M059J (cell line): Measurements from ENCODE around the gene SEC63. TPM values are rescaled to one million over a fixed set of nuclear protein-coding genes. Genes with fewer than 3 reads are reported as not detected.
"Not testable (repeated sequence)": the region's sequence is repeated elsewhere in the genome, so short reads cannot be mapped to it uniquely, and the experiment has no call there.

Source experiments
- DNase-seq: peaks from one replicate; pipeline ENCODE4 v3.0.0-alpha.2; 2012; ENCODE audit warnings: low read depth
- total RNA-seq: library from RNA; depleted of rRNA; stranded (reverse); fragments of >200 nt; shearing (Covaris generic); gene quantifications from 2 replicates; pipeline ENCODE4 v1.2.3, GENCODE V29; 2014; rRNA removed

Gene SEC63, protein sequence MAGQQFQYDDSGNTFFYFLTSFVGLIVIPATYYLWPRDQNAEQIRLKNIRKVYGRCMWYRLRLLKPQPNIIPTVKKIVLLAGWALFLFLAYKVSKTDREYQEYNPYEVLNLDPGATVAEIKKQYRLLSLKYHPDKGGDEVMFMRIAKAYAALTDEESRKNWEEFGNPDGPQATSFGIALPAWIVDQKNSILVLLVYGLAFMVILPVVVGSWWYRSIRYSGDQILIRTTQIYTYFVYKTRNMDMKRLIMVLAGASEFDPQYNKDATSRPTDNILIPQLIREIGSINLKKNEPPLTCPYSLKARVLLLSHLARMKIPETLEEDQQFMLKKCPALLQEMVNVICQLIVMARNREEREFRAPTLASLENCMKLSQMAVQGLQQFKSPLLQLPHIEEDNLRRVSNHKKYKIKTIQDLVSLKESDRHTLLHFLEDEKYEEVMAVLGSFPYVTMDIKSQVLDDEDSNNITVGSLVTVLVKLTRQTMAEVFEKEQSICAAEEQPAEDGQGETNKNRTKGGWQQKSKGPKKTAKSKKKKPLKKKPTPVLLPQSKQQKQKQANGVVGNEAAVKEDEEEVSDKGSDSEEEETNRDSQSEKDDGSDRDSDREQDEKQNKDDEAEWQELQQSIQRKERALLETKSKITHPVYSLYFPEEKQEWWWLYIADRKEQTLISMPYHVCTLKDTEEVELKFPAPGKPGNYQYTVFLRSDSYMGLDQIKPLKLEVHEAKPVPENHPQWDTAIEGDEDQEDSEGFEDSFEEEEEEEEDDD
- 11.8 and 22.9 TPM in 2 replicates for total RNA-seq

- peak; percentile 96 for DNase-seq
These were observed at the start of gene SEC63 for GRCh38 chr6:107957909-107958688. Gene SEC63 (minus strand): TSS chr6:107958208. CDS start chr6:107958009, 199 bp downstream.

DNA sequence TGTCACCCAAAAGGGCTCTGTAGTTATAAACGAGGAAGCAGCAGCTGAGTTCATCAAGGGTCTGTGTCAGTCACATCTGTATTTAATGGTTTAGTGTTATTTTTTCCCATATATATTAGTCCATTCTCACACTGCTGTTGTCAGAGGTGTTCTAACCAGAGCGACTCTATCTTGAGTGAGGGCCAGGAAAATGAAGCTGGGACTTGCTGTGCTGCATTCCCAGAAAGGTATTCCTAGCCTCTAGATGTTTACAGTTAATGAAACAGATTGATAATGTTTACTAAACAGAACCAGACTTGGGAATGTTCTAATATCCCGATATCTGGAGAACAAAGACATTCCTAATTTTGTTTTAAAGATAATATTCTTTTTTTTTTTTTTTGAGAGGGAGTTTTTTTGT lies 48.0 kb upstream of the SEC63 start:
- no peak for DNase-seq

DNA sequence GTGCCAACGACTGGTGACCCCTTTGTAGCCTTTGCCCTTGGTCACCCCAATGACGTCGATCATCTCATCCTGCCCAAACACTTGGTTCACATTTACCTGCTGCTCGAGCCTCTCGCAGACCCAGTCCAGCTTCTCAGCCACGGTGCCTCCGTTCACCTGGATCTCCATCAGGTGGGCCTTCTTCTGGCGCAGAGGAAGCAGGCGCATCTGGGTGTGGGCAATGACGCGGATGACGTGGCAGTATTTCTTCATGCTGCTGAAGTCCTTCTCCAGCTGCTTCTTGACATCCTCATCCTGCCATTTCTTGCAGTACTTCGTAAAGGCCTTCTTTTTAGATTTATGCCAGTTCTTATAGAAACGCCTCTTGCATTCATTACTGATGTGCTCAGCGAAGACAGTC lies 46.9 kb upstream of the SEC63 start:
- DNase-seq, result no peak

DNA sequence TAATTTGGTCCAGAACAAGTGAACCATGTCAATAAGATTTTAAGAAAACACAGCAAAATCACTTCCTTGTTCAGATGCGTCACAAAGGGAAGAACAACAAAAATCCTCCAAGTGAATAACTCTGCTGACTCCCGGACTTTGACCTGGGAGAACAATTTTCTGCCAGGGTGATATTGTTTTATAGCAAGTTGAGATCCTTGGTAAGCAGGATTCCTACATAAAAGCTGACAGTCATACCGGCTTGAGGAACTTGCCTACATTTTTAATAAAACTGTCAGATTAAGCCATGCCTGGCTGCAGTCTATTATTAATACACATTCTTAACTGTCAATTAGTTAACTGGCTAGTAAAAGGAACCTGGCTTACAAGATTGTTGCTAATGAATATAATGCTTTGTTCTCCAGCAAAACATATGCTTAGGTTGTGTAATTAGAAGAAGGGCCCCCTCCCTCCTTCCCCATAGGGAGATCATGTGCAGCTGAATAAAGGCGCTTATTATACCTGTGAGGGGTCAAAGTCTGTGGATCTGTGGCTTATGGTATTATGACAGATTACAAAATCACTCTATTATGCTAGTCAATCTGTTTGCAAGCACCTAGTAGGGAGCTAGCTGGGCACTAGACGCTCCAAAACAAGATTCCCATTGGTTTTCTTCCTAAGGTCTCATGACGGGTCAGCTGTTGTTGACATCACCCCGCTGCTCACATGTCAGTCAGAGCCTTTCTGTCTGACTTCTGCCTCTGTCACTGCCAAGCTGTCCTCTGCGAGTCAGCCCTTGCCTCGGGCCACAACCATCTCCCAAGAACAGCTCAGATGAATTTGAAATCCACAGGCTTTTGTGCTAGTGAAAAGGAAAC lies 44.6 kb upstream of the SEC63 start:
- peak; percentile 77 for DNase-seq

- no peak for DNase-seq
These were observed 43.8 kb upstream of the SEC63 start for GRCh38 chr6:108001696-108002231.

- not testable (repeated sequence) for DNase-seq
These were observed 42.3 kb upstream of the SEC63 start for GRCh38 chr6:108000259-108000658.

DNA sequence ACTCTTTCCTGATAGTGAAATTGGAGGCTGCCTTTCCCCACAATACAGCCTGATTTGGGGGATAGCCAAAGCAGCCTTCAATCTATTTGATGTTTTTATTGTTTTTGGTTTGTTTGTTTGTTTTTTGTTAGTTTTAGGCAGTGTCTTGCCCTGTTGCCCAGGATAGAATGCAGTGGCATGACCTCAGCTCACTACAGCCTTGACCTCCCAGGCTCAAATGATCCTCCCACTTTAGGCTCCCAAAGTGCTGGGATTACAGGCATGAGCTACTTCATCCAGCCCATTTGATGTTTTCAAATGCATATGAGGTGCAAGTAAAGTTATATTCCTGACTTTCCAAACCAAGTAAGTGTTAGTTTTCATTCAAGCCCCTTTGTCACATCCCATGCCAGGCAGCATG lies 41.3 kb upstream of the SEC63 start:
- no peak for DNase-seq

DNA sequence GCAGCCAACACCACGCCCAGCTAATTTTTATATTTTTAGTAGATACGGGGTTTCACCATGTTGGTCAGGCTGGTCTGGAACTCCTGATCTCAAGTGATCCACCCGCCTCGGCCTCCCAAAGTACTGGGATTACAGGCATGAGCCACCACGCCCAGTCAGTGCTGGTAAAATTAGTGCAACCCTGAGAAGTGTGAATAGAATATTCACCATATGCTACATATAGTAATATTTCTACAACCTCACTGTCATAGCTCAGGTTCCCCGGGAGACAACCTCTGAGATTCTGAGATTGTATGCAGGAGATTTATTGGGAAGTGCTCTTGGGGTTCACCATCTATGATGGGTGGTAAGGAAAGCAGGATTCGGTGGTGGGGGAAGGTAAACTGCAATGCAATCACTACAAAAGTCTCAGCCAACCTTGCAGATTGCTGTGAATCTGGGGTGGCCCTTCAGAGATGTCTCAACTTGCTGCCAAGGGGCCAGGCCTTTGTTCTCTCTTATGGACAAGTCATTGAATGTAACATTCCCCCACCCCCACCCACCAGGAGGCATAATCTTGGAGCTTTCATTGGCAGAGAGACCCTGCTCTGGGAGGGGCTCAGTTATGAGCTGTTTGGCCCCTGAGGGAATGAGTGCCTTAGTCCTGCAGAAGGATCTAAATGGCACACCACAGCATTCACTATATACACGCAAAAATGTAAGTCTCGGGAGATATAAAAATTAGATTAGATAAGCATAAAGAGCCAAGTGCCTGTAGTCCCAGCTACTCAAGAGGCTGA lies 34.0 kb upstream of the SEC63 start:
- DNase-seq, result no peak

- DNase-seq, result no peak
These were observed 33.1 kb upstream of the SEC63 start for GRCh38 chr6:107991061-107991460.

DNA sequence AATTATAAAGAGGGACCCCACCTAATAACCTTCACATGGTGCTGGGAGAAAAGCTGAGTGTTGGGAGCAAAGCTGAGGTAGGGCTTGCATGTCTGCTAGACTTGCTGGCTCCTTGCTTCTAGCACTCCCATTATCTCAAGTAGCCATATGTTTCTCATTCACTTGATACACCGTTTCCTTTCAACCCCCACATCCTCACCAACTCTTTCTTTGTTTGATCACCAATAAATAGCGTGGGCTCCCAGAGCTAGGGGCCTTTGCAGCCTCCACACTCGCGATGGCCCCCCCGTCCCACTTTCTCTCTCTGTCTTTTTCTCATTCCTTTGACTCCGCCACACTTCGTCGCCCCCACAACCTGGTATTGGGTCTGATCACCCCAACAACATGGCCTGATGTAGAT lies 32.6 kb upstream of the SEC63 start:
- not testable (repeated sequence) for DNase-seq

- no peak for DNase-seq
These were observed 31.4 kb upstream of the SEC63 start for GRCh38 chr6:107989166-107990094.

GRCh38 chr6:107988570-107988969 lies 30.6 kb upstream of the SEC63 start:
- no peak for DNase-seq

- no peak for DNase-seq
These were observed 29.8 kb upstream of the SEC63 start for GRCh38 chr6:107987805-107988204.

DNA sequence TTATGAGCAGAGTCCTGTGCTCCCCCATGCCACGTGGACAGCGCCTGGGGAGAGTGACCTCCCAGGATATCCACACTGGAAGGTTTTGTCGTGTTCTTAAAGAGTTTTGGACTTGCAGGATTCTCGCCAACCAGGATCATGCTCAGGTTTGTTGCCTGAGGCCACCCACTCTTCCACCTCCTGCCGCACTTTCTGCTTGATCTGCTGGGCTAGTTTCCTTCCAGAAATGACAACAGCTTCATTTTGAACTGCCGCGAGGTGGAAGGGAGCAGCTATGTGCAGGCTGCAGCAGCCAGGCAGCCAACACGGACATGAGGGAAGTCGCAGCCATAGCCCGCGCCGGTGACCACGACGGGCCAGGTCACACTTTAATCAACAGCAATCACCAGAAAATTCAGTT lies 27.7 kb upstream of the SEC63 start:
- no peak for DNase-seq

GRCh38 chr6:107983811-107984210 lies 25.8 kb upstream of the SEC63 start:
- no peak for DNase-seq

DNA sequence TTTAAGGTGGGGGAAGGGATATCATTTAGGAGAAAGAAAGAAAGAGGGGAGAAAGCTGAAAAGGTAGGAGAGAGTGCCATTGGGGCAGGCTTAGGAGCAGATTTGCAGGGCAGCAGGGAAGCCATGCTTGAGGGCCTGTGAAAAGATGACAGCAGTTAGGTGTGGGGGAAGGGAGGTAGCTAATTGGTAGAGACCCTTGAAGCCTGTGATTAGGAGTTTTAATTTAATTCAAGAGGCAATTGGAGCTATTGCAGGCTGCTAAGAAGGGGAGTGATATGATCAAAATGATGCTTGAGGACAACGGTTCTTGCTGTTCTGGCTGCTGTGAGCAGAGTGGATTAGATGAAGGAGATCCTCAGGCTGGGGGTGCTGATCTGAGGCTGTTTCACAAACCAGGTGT lies 24.5 kb upstream of the SEC63 start:
- DNase-seq, result no peak

GRCh38 chr6:107981695-107982094 lies 23.7 kb upstream of the SEC63 start:
- no peak for DNase-seq

DNA sequence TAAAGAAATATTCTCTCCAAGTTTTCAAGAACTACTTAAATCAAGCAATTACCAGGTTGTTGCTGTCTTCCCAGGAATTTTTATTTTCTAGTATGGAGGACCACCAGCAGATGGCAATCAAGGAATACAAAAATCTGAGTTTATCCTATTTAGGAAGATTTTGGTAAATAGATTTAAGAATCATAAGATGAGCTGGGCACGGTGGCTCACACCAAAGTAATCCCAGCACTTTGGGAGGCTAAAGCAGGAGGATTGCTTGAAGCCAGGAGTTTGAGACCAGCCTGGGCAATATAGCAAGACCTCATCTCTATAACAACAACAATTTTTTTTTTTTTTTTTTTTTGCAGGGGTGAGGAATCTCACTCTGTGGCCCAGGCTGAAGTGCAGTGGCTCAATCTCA lies 19.3 kb upstream of the SEC63 start:
- DNase-seq, result peak; percentile 61

GRCh38 chr6:107976155-107976783 lies 18.3 kb upstream of the SEC63 start:
- DNase-seq, result no peak
